Suppressor macrophage treated with lipopolysaccharide for 4 hours (primary cell): Measurements from ENCODE around the gene USP47.

Experiments used
- DNase-seq: peaks from one replicate; pipeline ENCODE4 v3.0.0-alpha.2; 2020

The USP47 gene

DNA sequence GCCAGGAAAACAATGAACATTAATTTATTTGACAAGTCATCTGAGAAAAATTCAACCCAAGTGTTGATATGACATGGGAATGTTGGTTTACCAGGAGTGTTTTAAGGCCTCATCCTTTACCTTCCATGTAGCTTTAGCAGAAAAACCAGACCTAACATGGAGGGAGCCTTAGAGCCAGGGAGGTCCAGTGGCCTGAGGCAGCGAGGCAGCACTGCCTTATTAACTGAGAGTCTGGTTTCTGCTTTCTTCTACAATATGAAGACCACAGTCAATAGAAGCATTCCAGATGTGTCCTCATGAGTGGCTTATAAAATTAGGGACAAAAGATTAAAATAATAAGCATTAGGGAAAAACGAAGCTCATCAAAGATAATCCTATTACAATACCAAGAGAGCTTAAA, 105.1 kb downstream of the USP47 start:
- no peak for DNase-seq

DNA sequence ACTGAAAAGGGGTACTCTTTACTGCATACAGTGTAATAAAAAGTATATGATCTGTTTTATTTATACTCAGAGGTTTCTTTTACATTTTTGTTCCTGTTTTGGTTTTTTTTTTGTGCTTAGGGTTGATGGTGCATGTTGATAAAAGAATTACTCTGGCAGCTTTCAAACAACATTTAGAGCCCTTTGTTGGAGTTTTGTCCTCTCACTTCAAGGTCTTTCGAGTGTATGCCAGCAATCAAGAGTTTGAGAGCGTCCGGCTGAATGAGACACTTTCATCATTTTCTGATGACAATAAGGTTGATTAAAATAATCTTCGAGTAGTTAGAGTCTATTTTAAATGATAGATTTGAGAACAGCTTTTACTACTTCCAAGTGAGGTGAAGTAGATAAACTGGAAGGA, 106.1 kb downstream of the USP47 start:
- DNase-seq, result no peak

DNA sequence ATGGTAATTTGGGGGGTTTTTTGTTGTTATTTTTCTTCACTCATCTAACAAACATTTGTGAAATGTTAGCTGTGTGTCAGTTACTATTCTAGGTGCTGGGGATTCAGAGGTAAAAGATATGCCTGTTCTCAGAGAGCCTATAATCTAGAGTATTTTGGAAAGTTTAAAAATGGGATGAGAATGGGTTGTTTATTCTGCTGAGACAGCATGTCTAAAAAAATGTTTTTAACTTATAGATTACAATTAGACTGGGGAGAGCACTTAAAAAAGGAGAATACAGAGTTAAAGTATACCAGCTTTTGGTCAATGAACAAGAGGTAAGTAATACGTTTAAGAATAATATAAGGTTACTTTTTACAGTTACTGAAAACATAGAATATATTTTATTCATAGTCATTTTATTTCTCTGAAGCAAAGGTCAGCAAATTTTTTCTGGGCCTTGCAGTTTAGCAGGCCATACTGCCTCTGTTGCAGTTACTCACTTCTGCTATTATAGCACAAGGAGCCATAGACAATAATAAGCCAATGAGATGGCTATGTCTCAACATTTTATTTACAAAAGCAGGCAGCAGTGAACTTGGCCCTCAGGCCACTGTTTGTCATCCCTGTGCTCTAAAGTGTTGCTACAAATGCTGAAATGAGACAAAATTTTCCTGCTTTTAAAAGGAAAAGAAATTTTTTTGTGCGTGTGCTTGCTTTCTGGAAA, 106.6 kb downstream of the USP47 start:
- peak; percentile 12 for DNase-seq

DNA sequence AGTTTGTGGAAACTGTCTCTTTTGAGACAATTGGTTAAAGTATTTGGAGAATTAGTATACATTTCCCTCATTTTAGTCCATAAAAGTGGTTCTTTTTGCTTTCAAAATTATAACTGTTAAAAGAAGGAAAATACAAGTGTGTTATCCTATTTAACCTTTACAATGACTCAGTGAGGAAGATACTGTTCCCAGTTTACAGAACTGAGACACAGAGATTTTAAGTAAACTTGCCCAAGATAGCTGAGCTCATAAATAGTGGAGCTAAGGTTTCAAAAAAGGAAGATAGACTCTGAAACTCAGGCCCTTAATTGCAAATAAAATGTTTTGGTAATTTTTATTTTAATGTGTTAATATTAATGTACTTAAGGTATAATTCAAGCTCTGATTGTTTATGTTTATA, 107.7 kb downstream of the USP47 start:
- DNase-seq, result peak; percentile 24

DNA sequence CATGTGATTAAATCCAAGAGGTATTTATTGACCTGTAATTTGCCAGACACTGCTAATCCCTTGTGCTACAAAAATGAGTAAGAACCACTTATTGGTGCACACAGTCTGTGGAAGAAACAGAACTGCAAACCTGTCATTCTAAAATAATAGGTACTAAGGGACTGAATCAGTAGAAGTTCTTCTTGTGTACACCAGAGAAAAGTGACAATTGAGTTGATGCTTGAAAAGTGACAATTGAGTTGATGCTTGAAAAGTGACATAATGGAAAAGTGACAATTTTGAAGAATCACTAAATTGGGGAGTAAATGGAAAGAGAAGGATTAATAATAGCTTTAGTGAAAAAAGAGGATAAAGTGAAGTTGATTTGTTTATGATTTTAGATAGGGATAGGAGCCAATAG, 110.3 kb downstream of the USP47 start:
- DNase-seq, result no peak

DNA sequence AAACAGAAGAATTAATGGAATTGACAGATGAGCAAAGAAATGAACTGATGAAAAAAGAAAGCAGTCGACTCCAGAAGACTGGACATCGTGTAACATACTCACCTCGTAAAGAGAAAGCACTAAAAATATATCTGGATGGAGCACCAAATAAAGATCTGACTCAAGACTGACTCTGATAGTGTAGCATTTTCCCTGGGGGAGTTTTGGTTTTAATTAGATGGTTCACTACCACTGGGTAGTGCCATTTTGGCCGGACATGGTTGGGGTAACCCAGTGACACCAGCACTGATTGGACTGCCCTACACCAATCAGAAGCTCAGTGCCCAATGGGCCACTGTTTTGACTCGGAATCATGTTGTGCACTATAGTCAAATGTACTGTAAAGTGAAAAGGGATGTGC, 114.2 kb downstream of the USP47 start:
- DNase-seq, result no peak

DNA sequence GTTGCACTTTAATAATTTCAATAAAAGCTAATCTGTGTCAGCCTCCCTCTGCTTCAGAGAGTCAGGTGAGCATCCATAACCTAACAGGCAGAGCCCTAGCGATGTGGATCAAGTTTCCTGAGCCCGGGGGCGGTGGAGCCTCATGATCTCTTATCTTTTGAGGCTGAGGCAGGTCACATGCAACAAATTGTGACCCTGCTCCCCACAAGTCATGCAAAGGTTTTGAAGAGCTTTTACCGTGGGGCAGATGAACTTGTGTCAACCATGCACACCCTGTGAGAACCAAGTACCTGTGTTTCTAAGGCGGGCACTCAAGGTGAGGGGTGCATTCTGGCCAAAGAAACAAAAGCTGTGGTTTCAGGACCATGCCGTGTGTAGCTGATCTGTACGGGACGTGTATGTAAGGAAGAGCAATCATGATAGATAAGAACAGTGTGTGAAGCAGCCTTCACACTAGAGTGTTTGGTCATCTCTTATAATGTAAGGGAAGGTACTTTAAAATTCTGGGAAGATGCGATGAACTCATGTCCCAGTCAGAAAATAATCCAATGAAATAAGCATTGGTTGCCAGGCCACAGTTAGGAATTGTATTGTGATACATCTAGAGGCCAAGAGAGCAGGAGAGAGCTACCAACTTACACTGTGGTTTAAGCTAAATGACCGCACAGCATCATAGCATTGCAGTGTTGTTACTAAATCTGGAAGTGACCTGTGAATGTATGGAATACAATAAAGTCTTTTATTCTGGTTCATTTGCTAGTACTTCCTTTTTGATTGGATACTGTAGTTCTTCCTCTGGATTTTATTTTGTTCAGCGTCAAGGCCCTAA, 116.8 kb downstream of the USP47 start:
- DNase-seq, result no peak

DNA sequence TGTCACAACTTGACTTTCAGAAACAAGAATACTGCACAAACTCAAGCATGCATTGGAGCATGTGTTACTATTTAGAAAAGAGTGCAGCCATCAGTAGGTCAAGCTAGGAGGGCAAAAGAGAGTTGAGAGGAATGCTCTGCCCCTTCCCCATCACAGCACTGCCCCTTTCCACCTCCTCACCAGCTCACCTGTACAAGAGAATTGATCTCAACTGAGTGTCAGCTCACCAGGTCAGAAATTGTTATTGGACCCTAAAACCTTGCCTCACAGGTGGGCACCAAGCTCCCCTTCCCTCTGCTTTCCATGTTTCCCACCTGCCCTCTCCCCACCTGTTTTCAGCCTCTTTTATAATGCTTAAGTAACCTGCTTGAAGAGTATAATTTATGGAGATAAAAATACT, 117.8 kb downstream of the USP47 start:
- DNase-seq, result no peak

DNA sequence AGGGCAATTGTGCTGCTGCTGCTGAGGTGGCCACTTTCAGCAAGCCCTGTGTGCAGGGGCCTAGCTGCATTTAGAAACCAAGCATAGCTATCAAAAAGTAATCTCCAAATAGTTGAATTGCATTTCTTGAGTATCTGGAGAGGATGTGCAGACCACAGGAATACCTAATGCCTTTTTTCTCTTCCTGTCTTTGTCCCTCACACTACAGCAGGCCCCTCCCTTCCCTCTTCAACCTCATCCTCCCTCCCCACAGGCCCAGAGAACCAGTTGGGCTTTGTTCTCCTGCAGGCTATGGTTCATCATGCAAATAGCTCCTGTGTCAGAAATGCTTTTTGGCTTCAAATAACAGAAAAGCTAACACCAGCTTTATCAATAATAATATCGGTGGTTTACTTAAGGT, 118.9 kb downstream of the USP47 start:
- DNase-seq, result no peak

DNA sequence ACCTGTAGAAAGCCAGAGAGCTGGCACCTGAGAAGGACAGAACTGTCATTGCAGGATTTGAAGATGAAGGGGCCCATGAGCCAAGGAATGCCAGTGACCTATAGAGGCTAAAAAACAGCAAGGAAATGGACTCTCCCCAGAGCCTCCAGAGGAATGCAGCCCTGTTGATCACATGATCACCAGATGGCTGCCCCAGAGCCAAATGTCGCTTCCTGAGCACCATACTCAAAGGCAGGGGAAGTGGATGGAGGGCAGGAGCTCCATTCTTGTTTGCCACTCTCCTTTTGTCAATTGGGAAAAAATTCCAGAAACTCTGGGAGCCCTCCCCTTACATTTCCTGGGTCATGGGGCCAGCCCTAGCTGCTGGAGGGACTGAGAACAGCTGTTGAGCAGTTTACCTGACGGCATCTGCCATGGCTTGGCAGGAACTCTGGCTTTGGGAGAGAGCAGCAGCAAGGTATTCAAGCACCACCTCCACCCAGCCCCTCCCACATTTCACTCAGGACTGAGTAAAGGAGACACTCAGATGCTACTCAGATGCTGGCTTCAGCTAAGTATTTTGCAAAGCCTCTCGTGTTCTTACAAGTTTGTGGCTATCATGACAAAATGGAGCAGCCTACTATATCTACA, 119.7 kb downstream of the USP47 start:
- no peak for DNase-seq

DNA sequence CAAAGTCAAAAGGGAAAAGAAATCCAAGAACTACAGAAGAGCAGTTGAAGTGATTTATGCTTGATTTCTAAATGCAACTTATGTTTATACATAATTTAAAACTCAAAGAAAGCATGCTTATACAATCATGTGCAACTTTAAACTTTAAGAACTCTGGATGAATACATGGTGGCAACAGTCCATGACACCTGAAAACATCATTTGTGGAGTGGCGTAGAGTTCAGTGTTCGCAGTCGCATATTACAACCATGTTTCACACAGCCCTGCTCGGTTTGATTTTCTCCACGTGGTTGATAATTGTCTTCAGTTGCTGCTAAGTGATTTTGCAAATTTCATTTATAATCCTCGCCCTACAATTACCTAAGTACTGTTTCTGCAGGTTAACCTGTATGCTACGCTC, 121.3 kb downstream of the USP47 start:
- DNase-seq, result no peak

DNA sequence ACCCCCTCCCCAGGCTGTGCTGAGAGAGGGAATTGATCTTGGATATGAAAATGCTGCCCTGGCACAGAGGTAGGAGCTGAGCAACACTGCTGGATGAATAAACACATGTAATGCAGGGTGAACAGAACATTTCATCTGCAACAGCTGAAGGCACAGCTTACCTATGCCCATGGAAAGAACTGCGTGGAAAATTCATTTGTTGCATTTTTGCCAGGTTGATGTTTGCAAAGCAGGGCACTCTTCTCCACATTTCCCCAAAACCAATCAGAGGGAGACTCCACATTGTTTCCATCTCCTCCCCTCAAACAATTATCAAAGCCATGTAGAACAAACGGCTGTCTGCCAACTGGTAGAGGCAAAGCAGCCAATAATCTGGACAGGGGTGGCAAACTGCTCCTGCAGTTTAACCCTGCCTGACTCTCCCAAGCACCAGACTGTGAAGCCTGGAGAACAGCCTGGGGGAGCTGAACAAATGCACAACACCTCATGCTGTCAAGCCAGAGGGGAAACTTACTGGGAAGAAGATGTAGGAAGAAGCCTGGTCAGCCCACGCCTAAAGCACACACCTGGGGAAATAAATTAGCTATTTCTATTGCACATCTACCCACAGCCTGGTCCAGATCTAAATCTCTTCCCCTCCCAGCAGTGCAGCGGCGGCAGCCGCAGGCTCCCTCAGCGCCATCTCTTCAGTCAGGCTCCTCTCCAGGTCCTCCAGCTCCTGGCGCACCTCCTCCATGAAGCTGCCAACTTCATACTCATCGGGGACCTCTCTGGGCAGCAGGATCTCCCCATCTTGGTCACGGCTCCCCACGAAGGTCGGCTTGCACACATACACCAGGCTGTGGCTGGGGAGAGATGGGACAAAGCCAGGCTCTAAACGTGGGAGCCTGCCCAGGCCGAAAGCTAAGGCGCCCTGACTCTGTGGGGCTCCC, 122.3 kb downstream of the USP47 start:
- no peak for DNase-seq

DNA sequence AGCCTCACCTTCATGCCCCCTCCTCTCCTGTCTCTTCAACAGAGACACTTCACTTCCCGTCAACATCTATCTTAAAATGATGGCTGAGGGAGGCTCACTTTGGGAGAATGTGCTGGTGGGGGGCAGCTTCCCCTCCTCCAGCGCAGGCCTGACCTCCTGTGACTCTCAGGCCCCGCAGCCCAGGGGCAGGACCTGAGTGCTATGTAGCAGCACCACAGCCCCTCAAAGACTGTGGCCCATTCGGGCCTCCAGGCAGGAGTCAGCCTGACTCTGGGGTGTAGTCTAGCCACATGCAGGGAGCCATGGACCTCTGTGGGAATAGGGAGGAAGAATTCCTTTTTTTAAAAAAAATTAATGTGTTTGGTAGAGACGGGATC, 123.0 kb downstream of the USP47 start:
- no peak for DNase-seq

DNA sequence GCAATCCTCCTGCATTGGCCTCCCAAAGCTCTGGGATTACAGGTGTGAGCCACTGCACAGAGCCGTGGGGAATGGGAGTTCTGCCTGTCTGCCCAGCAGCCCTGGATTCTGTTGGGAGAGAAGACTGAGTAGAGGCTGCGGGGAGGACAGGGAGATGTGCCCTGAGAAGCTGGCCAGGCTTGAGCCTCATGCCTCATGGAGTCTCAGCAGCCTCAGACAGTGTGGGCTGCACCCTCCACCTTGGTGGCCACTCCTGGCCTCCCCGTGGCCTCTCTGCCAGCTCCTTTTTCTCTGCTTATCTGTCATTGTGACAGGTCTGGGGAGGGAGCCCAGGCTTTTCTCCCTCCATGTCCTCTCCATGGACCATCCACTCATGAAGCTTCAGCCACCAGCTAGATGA, 123.4 kb downstream of the USP47 start:
- DNase-seq, result no peak

DNA sequence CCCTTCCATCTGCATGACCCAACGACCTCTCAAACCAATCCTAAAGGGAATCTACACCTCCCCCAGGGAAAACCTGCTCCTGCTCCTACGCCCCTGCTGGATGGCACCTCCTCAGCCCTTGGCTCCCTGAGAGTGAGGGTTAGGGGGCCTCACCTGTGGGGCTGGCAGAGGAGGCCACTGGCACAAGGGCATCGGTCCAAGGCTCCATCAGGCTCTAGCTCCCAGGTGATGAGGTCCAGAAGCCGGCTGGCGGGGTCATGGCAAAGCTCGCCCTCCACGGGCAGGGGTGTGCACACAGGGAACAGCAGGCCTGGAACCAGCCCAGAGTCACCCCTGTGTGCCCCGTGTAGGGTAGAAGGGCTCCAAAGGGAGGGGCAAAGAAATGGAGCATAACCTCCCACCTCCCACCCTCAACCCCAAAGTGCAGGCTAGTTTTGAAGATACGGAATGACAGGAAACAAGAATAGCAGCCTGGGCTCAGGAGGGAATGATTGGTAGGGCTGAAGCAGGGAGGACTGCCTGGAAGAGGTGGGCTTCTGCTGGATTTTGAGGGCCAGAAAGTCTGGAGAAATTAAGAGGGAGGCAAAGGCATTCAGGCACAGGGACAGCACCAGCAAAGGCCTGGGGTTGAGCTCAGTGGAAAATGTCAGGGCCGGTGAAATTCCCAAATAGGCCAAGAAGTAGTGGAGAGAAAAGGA, 124.0 kb downstream of the USP47 start:
- no peak for DNase-seq

DNA sequence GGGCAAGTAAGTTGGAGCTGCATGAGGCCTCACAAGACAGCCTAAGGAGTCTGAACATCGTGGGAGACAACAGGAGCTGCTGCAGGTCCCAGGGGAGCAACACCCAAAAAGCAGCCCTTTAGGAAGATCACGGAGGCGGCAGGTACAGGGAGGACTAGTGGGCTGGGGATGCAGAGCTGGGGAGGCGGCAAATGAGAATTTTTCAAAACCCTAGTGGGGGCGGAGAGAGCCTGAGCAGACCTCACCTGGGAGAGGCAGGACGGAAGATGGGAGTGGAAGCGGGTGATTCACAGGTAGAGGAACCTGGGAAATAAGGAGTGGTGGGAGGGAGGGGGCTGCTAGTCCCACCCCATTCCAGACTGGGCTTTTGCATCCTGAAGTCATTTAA, 124.6 kb downstream of the USP47 start:
- no peak for DNase-seq

DNA sequence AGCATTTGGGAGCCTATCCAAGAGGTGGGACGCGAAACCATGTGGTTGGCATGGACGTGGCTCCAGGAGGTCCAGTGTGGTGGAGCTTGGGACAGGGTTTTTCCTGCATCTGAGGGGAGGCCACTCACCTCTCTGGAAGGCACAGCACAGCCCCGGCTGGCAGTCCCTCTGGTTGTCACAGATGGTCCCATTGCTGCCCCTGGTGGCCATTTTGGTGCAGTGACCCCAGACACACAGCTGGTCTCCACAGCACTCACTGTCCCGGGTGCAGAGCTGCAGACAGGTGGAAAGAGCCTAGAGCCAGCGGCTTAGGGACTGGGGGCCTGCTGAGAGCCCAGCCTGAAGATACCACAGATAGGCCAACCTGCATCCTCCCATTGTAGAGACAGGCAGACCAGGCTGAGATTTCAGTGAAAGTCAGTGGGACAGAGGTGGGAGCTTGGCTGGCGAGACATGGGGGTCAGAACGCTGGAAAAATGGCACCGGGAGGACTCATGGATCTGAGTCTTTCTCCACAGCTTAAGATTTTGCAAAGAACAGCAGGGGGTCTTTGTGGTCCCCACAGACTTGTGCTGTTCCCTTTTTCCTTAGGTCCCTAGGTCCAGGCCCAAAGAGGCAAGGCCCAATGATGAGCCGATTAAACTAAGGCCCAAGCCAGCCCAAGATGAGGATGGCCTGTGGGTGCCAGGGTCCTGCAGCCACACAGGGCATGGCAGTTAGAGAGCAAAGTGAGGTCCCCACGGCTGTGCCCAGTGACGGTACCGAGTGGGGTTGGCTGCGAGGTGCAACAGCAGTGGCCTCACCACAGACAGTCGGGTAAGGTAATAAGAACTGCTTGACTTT, 125.3 kb downstream of the USP47 start:
- peak; percentile 73 for DNase-seq

DNA sequence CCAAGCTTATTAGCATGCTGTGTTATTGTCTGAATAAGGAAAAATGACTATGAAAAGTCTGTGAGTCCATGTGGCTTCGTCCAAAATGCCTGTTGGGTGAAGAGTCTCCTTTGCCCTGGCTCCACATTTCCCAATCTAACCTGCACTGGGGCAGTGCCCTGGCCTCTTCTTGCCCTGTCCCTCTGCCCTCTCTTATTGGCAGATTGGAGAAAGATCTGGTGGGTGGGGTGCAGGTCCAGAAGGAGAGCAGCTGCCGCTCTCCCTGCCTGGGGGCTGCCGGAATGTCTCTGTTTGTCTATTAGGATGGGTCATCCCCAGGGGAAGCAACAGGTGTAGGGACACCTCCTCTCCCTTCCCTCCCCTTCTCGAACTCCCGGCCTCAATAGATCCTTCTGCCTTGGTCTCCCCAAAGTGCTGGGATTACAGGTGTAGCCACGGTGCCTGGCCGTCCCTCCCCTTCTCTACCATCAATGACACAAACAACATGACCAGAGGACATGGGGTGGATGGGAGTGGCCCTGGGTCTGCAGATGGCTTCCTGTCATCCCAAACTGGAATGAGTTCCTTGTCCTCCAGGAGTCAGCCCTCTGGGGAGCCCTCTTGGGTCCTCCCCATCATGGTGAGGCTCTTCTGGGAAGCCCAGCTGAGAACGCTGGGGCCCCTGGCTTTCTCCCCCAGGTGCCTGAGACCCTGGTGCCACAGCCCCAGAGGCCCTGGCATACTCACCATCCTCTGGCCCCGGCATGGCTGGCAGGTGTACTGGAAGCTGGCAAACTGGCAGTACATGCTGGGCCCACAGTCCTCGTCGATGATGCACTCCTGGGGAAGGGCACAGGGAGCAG, 126.1 kb downstream of the USP47 start:
- no peak for DNase-seq

DNA sequence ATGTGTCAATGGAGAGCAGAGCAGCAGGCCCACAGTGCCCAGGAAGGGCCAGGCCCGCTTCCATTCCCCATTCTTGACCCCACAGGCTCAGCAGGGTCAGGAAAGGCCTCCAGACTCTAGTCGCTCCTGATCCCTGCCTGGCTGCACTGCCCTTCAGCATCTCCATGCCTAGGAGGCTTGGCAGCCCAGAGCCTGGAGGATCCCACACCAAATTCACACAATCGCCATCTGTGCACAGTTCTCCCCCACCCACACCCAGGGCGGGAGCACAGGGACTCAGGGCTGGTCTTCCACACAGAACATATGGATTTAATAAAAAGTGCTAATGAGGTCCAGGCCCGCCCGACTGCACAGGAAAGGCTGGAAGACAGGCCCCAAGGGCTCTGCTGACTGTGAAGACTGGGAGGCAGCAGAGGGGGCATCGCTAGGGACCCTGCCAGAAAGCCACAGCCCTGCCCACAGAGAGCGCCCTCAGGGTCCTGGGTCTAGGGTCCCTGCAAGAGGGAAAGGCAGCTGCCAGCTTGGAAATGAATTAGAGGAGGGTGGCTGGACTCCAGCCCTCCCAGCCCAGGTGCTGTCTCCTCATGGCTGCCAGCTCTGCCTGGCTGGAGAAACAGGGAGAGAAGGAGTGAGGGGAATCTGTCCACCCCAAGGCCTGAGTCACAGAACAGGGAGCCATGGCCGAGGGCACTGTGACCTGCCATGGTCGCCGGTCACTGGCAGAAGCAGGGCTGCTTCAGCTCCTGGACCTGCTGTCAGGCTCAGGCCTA, 126.9 kb downstream of the USP47 start:
- DNase-seq, result no peak
